PFSK-1 (cell line): ENCODE measurements around the gene GPR61.

ENCODE experiments used
- FOXP2 ChIP-seq: optimal IDR thresholded peaks from 2 replicates; pipeline ENCODE3; 2011; ENCODE audit warnings: borderline replicate concordance, control low read depth, inconsistent platforms; ENCODE audit not compliant: insufficient read depth; ENCODE audit errors: extremely low read length, extremely low read depth
- POLR2AphosphoS5 ChIP-seq: IDR thresholded peaks from 2 replicates; pipeline ENCODE4 v1.6.1; 2012; ENCODE audit warnings: low read depth, mild to moderate bottlenecking, control low read depth, low read length, moderate library complexity
- SIN3A ChIP-seq: IDR thresholded peaks from 2 replicates; pipeline ENCODE4 v1.6.1; 2012; ENCODE audit warnings: mild to moderate bottlenecking, low read length, moderate library complexity, borderline replicate concordance; ENCODE audit not compliant: insufficient read depth
- TAF1 ChIP-seq: IDR thresholded peaks from 2 replicates; pipeline ENCODE4 v1.6.1; 2012; ENCODE audit warnings: low read length, control low read depth, borderline replicate concordance; ENCODE audit not compliant: insufficient read depth
- TF ChIP-seq, protein P1 (sequence below), 2 experiments: IDR thresholded peaks; 2 replicates each; pipeline versions ENCODE4 v1.6.1 to v1.8.0; 2011 to 2012; ENCODE audit warnings: low read depth in 2 of 2, low read length in 2 of 2, control low read depth in 1 of 2, inconsistent platforms in 1 of 2, mild to moderate bottlenecking in 1 of 2, moderate library complexity in 1 of 2; ENCODE audit not compliant: insufficient read depth in 1 of 2

The GPR61 gene

GRCh38 chr1:109493227-109493626 is 46.4 kb upstream of the GPR61 start:
- no peak for TF ChIP-seq TAF1
- no peak for TF ChIP-seq FOXP2
- no peak for TF ChIP-seq SIN3A
- TF ChIP-seq POLR2AphosphoS5, result no peak
- TF ChIP-seq, protein P1, sequence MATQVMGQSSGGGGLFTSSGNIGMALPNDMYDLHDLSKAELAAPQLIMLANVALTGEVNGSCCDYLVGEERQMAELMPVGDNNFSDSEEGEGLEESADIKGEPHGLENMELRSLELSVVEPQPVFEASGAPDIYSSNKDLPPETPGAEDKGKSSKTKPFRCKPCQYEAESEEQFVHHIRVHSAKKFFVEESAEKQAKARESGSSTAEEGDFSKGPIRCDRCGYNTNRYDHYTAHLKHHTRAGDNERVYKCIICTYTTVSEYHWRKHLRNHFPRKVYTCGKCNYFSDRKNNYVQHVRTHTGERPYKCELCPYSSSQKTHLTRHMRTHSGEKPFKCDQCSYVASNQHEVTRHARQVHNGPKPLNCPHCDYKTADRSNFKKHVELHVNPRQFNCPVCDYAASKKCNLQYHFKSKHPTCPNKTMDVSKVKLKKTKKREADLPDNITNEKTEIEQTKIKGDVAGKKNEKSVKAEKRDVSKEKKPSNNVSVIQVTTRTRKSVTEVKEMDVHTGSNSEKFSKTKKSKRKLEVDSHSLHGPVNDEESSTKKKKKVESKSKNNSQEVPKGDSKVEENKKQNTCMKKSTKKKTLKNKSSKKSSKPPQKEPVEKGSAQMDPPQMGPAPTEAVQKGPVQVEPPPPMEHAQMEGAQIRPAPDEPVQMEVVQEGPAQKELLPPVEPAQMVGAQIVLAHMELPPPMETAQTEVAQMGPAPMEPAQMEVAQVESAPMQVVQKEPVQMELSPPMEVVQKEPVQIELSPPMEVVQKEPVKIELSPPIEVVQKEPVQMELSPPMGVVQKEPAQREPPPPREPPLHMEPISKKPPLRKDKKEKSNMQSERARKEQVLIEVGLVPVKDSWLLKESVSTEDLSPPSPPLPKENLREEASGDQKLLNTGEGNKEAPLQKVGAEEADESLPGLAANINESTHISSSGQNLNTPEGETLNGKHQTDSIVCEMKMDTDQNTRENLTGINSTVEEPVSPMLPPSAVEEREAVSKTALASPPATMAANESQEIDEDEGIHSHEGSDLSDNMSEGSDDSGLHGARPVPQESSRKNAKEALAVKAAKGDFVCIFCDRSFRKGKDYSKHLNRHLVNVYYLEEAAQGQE (IDR thresholded peaks at IDR 0.05; ENCODE audit: insufficient read depth in 1 of 2, low read depth in 2 of 2, low read length in 2 of 2), result no peak

- TF ChIP-seq FOXP2, result peak; percentile 85
- TF ChIP-seq POLR2AphosphoS5, result peak; percentile 55; the same call in 1 of the 2 replicates
- TF ChIP-seq SIN3A, result no peak
Measured at GRCh38 chr1:109493805-109494539, 45.7 kb upstream of the GPR61 start, which contains the start of gene CYB561D1. CYB561D1 (plus strand) TSS chr1:109494094; CDS start chr1:109494140, 46 bp downstream.

DNA sequence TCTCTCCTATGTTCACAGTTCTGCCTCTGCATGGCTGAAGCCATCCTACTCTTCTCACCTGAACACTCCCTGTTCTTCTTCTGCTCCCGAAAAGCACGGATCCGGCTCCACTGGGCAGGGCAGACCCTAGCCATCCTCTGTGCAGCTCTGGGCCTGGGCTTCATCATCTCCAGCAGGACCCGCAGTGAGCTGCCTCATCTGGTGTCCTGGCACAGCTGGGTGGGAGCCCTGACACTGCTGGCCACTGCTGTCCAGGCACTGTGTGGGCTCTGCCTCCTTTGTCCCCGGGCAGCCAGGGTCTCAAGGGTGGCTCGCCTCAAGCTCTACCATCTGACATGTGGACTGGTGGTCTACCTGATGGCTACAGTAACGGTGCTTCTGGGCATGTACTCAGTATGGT is 43.9 kb upstream of the GPR61 start:
- TF ChIP-seq SIN3A (no peak), FOXP2 (no peak), TAF1 (no peak), POLR2AphosphoS5 (no peak)
- TF ChIP-seq, protein P1 (IDR thresholded peaks at IDR 0.05; ENCODE audit: insufficient read depth in 1 of 2, low read depth in 2 of 2, low read length in 2 of 2), result no peak

GRCh38 chr1:109497449-109498160 is 42.1 kb upstream of the GPR61 start:
- TF ChIP-seq POLR2AphosphoS5 (no peak), SIN3A (no peak), FOXP2 (no peak), TAF1 (no peak)
- TF ChIP-seq, protein P1 (IDR thresholded peaks at IDR 0.05; ENCODE audit: insufficient read depth in 1 of 2, low read depth in 2 of 2, low read length in 2 of 2), result no peak

- no peak for TF ChIP-seq SIN3A
- TF ChIP-seq FOXP2, result peak; percentile 7
Measured at GRCh38 chr1:109498161-109498801, 41.4 kb upstream of the GPR61 start.
